Karpas-422 (cell line): ENCODE measurements around the gene INPP5A. TPM values are rescaled to one million over a fixed set of nuclear protein-coding genes. Genes with fewer than 3 reads are reported as not detected.

Experiments
- DNase-seq: peaks from one replicate; pipeline ENCODE4 v3.0.0-alpha.2; 2015
- H2AFZ ChIP-seq: fragments of 200-600 bp; sonication (generic); 2 replicates; pipeline ENCODE4 v1.6.1; 2014; ENCODE audit warnings: antibody characterized with exemption, low read length, mixed read lengths
- H3K27ac ChIP-seq: fragments of 200-600 bp; sonication (generic); 2 replicates; pipeline ENCODE4 v1.5.1; 2014; ENCODE audit warnings: mild to moderate bottlenecking, low read length, moderate library complexity
- H3K27me3 ChIP-seq: fragments of 200-600 bp; sonication (generic); 2 replicates; pipeline ENCODE4 v1.6.1; 2014; ENCODE audit warnings: low read length, mixed read lengths
- H3K36me3 ChIP-seq: fragments of 200-600 bp; sonication (generic); 2 replicates; pipeline ENCODE4 v1.6.1; 2014; ENCODE audit warnings: low read length, mixed read lengths; ENCODE audit not compliant: insufficient read depth
- H3K4me1 ChIP-seq: fragments of 200-600 bp; sonication (generic); 2 replicates; pipeline ENCODE4 v1.6.1; 2014; ENCODE audit warnings: mild to moderate bottlenecking, low read length, mixed read lengths
- H3K4me2 ChIP-seq: fragments of 200-600 bp; sonication (generic); 2 replicates; pipeline ENCODE4 v1.6.1; 2014; ENCODE audit warnings: low read length, low read depth, mild to moderate bottlenecking; ENCODE audit not compliant: poor library complexity, severe bottlenecking
- H3K4me3 ChIP-seq: fragments of 200-600 bp; sonication (generic); 2 replicates; pipeline ENCODE4 v1.5.1; 2014; ENCODE audit warnings: mild to moderate bottlenecking, antibody characterized with exemption, low read length, mixed read lengths
- H3K79me2 ChIP-seq: fragments of 200-600 bp; sonication (generic); 2 replicates; pipeline ENCODE4 v1.6.1; 2014; ENCODE audit warnings: mild to moderate bottlenecking, low read length, mixed read lengths
- H3K9ac ChIP-seq: fragments of 200-600 bp; sonication (generic); 2 replicates; pipeline ENCODE4 v1.6.0; 2014; ENCODE audit warnings: low read length
- H3K9me2 ChIP-seq: fragments of 200-600 bp; sonication (generic), shearing (Covaris generic); replicated peaks from 2 replicates; pipeline ENCODE4 v1.6.0; 2014; ENCODE audit warnings: mild to moderate bottlenecking, low read length, moderate library complexity; ENCODE audit not compliant: insufficient read depth
- H3K9me3 ChIP-seq: fragments of 300-700, 200-600 bp; sonication (generic); 2 replicates; pipeline ENCODE4 v1.6.1; 2014; ENCODE audit warnings: low read length, mixed read lengths
- H4K20me1 ChIP-seq: fragments of 200-600 bp; sonication (generic); 2 replicates; pipeline ENCODE4 v1.6.1; 2014; ENCODE audit warnings: mild to moderate bottlenecking, antibody characterized with exemption, low read length, low read depth; ENCODE audit not compliant: insufficient read depth
- total RNA-seq: library from RNA; depleted of rRNA; stranded (reverse); fragments of >200 nt; shearing (Covaris generic); gene quantifications from 2 replicates; pipeline ENCODE4 v1.2.3, GENCODE V29; 2014; ENCODE audit warnings: low replicate concordance

INPP5A gene
- total RNA-seq, 1 experiment from 2014 or later: 9.1 TPM

- no peak for DNase-seq
- no peaks in the 10 kb centered on the region; the same call in 1 of the 2 replicates for H3K36me3 ChIP-seq
- H3K9me3 ChIP-seq: peaks cover 7% of the 10 kb centered on the region; the same call in 1 of the 2 replicates
- no peaks in the 10 kb centered on the region for H3K27me3 ChIP-seq
- H2AFZ ChIP-seq: no peak overlapping the region
- no peak overlapping the region for H3K4me2 ChIP-seq
- no peaks in the 10 kb centered on the region for H3K9me2 ChIP-seq
- H4K20me1 ChIP-seq: peaks cover 11% of the 10 kb centered on the region; the same call in 1 of the 2 replicates
- no peaks in the 10 kb centered on the region for H3K79me2 ChIP-seq
- H3K9ac ChIP-seq: no peak overlapping the region
- no peak overlapping the region for H3K27ac ChIP-seq
- H3K4me3 ChIP-seq: no peak overlapping the region
- H3K4me1 ChIP-seq: no peaks in the 10 kb centered on the region
Observed at GRCh38 chr10:132604686-132605085, 67.1 kb downstream of the INPP5A start.

GRCh38 chr10:132605390-132605789, 67.8 kb downstream of the INPP5A start:
- no peaks in the 10 kb centered on the region for H3K4me1 ChIP-seq
- no peak overlapping the region for H3K27ac ChIP-seq
- no peaks in the 10 kb centered on the region for H3K9me2 ChIP-seq
- H2AFZ ChIP-seq: no peak overlapping the region
- no peaks in the 10 kb centered on the region for H3K27me3 ChIP-seq
- no peaks in the 10 kb centered on the region for H3K36me3 ChIP-seq
- peaks cover 2% of the 10 kb centered on the region; the same call in 1 of the 2 replicates for H3K9me3 ChIP-seq
- H3K4me2 ChIP-seq: no peak overlapping the region
- H3K79me2 ChIP-seq: no peaks in the 10 kb centered on the region
- H3K4me3 ChIP-seq: no peak overlapping the region
- H3K9ac ChIP-seq: no peak overlapping the region
- peaks cover 14% of the 10 kb centered on the region; the same call in 1 of the 2 replicates for H4K20me1 ChIP-seq
- DNase-seq: no peak

- no peaks in the 10 kb centered on the region for H3K36me3 ChIP-seq
- no peaks in the 10 kb centered on the region for H3K27me3 ChIP-seq
- H2AFZ ChIP-seq: no peak overlapping the region
- H4K20me1 ChIP-seq: peaks cover 18% of the 10 kb centered on the region; the same call in 1 of the 2 replicates
- H3K4me3 ChIP-seq: no peak overlapping the region
- no peak overlapping the region for H3K9ac ChIP-seq
- no peaks in the 10 kb centered on the region for H3K9me3 ChIP-seq
- no peaks in the 10 kb centered on the region for H3K9me2 ChIP-seq
- no peak overlapping the region for H3K27ac ChIP-seq
- no peak overlapping the region for H3K4me2 ChIP-seq
- no peaks in the 10 kb centered on the region for H3K79me2 ChIP-seq
- no peaks in the 10 kb centered on the region for H3K4me1 ChIP-seq
- no peak for DNase-seq
Observed at GRCh38 chr10:132606031-132606491, 68.5 kb downstream of the INPP5A start.

- H3K27me3 ChIP-seq: no peaks in the 10 kb centered on the region
- no peak for DNase-seq
Observed at GRCh38 chr10:132606536-132607316, 69.1 kb downstream of the INPP5A start.

GRCh38 chr10:132607491-132607890, 69.9 kb downstream of the INPP5A start:
- Histone ChIP-seq H3K79me2 (no peaks in the 10 kb centered on the region), H2AFZ (no peak overlapping the region), H3K4me1 (no peaks in the 10 kb centered on the region), H3K27ac (no peak overlapping the region), H3K4me3 (no peak overlapping the region), H3K9me3 (no peaks in the 10 kb centered on the region), H3K9me2 (no peaks in the 10 kb centered on the region), H3K36me3 (no peaks in the 10 kb centered on the region), H4K20me1 (peaks cover 27% of the 10 kb centered on the region; the same call in 1 of the 2 replicates), H3K27me3 (no peaks in the 10 kb centered on the region), H3K4me2 (no peak overlapping the region), H3K9ac (no peak overlapping the region)
- no peak for DNase-seq

More at GRCh38 chr10:132606536-132607316, 69.1 kb downstream of the INPP5A start:
- no peaks in the 10 kb centered on the region for H3K9me2 ChIP-seq
- no peak overlapping the region for H3K4me2 ChIP-seq
- no peaks in the 10 kb centered on the region for H3K9me3 ChIP-seq
- H3K27ac ChIP-seq: no peak overlapping the region
- no peak overlapping the region for H3K9ac ChIP-seq
- no peak overlapping the region for H2AFZ ChIP-seq
- peaks cover 21% of the 10 kb centered on the region; the same call in 1 of the 2 replicates for H4K20me1 ChIP-seq
- H3K4me3 ChIP-seq: no peak overlapping the region
- H3K79me2 ChIP-seq: no peaks in the 10 kb centered on the region
- H3K36me3 ChIP-seq: no peaks in the 10 kb centered on the region
- no peaks in the 10 kb centered on the region for H3K4me1 ChIP-seq

GRCh38 chr10:132607961-132608495, 70.4 kb downstream of the INPP5A start:
- no peak overlapping the region for H2AFZ ChIP-seq
- no peak for DNase-seq
- H3K9ac ChIP-seq: no peak overlapping the region
- no peak overlapping the region for H3K27ac ChIP-seq
- H4K20me1 ChIP-seq: peaks cover 29% of the 10 kb centered on the region; the same call in 1 of the 2 replicates
- H3K79me2 ChIP-seq: no peaks in the 10 kb centered on the region
- no peaks in the 10 kb centered on the region for H3K36me3 ChIP-seq
- H3K27me3 ChIP-seq: no peaks in the 10 kb centered on the region
- no peaks in the 10 kb centered on the region for H3K9me3 ChIP-seq
- no peak overlapping the region for H3K4me2 ChIP-seq
- no peaks in the 10 kb centered on the region for H3K4me1 ChIP-seq
- no peaks in the 10 kb centered on the region for H3K9me2 ChIP-seq
- no peak overlapping the region for H3K4me3 ChIP-seq

- Histone ChIP-seq H3K4me1 (no peaks in the 10 kb centered on the region), H3K79me2 (no peaks in the 10 kb centered on the region)
Observed at GRCh38 chr10:132608511-132609195, 71.1 kb downstream of the INPP5A start.

GRCh38 chr10:132609211-132609610, 71.6 kb downstream of the INPP5A start:
- Histone ChIP-seq H3K9me2 (no peaks in the 10 kb centered on the region), H4K20me1 (peaks cover 32% of the 10 kb centered on the region; the same call in 1 of the 2 replicates), H3K4me3 (no peak overlapping the region), H3K36me3 (no peaks in the 10 kb centered on the region), H2AFZ (no peak overlapping the region), H3K4me1 (no peaks in the 10 kb centered on the region), H3K9ac (no peak overlapping the region), H3K79me2 (no peaks in the 10 kb centered on the region), H3K27me3 (no peaks in the 10 kb centered on the region), H3K4me2 (no peak overlapping the region), H3K9me3 (no peaks in the 10 kb centered on the region), H3K27ac (no peak overlapping the region)
- no peak for DNase-seq

More at GRCh38 chr10:132608511-132609195, 71.1 kb downstream of the INPP5A start:
- Histone ChIP-seq H3K4me2 (no peak overlapping the region), H3K27ac (no peak overlapping the region), H3K9me2 (no peaks in the 10 kb centered on the region), H3K36me3 (no peaks in the 10 kb centered on the region), H3K9me3 (no peaks in the 10 kb centered on the region), H3K27me3 (no peaks in the 10 kb centered on the region), H3K4me3 (no peak overlapping the region), H2AFZ (no peak overlapping the region), H3K9ac (no peak overlapping the region), H4K20me1 (peaks cover 32% of the 10 kb centered on the region; the same call in 1 of the 2 replicates)
- DNase-seq: no peak
